NCI-H2196 (cell line): Measurements from ENCODE around the gene MYO16.

ENCODE experiments used
- DNase-seq: peaks from one replicate; lab custom pipeline; 2025; ENCODE audit not compliant: unreplicated experiment; lab: John Stamatoyannopoulos, UW

Gene MYO16

DNA sequence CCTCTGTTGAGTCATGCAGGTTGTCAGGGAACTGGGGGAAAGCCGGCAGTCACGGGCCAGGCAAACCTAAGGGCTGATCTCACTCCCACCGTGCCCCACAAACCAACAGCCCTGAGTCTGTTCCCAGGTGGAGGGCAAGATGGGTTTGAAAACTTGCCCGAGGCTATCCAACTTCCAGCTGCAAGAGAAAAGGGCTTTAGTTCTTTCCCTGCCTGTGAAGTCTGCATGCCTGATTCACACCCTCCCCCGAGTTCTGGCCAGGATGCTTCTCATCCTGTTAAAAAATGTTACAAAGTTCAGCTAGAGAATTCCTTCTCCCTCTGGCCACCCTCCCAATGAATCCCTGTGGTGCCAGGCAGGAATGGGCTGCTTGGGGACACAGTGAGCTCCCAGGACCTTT lies 33.1 kb downstream of the MYO16 start:
- DNase-seq, result no peak

DNA sequence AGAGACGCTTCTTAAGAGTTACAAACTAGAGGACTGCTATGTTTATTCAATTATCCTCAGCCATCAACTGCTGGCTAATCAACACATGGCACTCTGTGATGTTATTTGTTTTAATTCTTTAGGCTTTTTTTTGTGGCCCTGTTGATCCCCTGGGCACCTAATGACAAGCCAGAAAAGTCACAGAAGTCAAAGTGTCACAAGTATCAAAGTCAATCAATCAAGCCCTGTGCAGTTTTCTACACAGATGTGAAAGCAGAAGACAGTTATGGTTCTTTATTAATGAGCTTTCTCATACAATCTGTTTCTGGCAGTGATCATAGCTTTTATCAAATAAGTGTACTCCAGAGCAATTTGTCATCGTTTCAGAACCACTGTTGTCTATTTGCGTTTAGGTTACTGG lies 34.3 kb downstream of the MYO16 start:
- no peak for DNase-seq

DNA sequence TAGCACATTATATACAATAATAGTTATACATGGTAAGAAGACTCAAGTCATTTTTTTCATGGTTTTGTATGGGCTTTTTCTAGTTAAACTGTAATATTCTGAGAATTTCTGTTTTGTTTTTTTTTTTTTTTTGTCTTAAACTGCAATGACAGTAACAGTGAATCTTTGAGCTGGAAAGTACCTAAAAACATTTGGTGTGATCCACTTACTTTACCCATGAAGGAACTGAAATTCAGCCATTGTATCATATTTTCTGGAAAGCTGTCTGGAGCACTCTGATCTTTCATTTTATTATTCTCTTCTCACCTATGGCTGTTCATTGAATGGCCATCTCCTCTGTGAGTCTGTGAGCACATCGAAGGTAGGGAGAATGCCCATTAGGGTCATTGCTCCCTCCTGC lies 37.8 kb downstream of the MYO16 start:
- no peak for DNase-seq

DNA sequence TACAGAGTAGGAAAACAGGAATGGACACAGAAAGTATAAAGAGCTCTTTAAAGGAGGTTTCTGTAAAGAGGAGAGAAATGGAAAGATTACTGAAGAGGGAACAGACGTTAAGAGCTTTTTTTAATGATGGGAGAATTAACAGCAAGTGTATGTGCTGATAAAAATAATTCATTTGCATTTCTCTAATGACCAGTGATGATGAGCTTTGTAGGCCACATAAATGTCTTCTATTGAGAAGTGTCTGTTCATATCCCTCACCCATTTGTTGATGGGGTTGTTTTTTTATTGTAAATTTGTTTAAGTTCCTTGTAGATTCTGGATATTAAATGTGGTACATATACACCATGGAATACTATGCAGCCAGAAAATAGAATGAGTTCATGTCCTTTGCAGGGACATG lies 40.0 kb downstream of the MYO16 start:
- DNase-seq, result no peak

DNA sequence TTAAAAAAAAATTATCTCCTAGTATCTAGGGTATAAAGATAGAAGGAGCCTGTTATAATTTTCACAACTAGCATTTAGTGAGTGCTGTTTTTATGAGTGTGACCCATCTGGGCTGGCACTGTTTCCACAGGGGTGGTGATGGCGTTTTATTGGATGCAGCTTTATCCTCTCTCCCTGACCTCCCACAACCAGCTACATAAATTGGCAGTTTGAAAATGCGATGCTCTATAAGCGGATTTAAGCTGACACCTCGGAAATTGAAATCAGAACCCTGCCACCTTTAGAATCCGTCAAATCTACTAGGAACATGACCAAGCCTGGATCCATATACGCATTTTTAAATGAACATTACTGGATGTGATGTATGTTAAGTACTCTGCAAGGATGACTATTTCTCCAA lies 44.9 kb downstream of the MYO16 start:
- no peak for DNase-seq

DNA sequence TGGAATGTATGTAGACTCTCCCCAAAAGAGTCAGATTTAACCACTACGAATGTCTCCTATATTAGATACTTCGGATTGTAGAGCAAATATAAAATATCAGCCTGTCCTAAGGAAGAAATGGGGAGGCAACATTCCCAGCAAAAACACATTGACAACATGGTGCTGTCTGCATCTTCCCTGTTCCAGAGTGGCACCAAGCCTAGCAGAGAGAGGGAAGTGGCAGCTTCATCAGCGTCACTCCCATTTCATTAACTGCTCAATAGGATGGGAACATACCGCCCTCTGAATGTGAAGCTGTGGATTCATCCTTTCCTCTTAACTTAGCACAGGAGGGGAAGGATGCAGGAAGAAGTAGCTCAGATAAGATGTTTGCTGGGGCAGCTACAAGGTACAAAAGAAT lies 45.4 kb downstream of the MYO16 start:
- no peak for DNase-seq

DNA sequence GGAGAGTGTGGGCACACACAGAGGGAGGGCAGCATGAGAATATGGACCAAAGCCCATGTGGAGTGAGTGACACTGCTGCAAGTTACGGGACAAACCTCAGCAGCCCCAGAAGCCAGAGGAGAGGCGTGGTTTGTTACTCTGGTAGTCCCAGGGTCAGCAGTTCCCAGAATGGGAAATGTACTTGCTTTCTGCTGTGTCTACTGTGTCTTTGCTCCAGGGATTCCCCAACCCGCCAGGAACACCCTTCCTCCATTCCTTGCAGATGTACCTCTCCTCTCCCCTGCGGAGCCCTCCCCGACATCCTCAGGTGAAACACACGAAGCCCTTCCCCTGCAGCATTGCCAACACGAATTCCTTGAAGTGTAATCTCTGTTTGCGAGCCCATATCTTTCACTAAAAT lies 47.2 kb downstream of the MYO16 start:
- DNase-seq, result no peak

DNA sequence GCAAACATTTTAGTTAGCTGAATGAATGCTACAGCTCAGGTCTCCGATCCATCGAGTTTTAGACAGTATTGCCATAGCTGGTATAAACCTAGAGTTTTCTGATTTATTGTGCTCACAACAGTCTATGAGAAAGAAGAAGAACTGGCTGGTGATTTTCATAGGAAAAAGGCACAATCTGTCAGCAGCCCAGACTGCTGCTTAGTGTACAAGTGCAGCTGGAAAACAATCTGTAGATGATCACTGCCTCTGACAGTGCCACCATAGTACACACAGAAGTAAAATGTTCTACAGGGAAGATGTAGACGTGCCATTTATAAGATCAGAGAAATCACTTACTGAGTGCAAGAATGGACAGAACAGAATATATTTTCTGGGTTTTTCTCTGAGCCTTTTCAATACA lies 48.4 kb downstream of the MYO16 start:
- no peak for DNase-seq

DNA sequence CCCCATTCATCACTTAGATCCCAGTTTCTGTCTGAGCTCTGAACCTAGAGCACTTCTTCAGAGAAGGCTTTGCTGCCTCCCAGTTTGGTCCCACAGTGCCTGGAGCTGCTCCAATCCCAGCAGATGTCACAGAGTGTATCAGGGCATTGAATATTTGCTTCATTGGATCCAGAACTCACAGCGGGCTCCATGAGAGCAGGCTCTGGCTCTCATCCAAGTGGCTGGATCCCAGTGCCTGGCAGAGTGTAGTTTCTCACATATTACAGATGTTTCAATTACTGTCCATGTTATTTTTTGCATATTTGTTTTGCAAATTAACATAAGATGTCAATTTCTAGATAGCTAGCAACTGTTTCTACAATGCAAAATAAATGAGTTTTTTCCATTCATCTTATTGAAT lies 50.6 kb downstream of the MYO16 start:
- DNase-seq, result no peak

DNA sequence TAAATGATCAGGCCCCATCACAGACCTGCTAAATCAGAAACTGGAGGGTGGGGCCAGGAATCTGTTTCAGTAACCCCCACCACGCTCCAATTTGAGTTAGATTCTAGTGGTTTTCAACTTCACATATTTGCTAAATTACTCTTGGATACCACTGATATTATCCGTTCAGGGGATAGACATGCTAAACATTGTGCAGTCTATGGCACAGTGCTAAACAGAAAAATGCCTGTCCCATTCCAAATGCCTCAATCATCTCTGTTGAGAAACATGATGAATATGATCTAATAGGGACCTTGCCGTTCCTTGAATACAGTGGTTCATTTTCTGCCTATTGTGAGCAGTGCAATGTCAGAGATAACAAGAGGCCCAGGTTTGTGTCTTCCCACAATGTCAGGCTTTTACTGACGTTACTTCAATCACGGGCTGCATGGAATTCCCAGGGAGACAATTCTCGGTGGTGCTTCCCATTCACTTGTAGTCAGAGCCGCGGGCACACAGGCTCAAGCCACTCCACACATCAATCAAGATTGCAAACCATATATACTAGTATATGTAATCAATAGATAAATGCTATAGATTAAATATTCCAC lies 52.7 kb downstream of the MYO16 start:
- DNase-seq, result no peak

DNA sequence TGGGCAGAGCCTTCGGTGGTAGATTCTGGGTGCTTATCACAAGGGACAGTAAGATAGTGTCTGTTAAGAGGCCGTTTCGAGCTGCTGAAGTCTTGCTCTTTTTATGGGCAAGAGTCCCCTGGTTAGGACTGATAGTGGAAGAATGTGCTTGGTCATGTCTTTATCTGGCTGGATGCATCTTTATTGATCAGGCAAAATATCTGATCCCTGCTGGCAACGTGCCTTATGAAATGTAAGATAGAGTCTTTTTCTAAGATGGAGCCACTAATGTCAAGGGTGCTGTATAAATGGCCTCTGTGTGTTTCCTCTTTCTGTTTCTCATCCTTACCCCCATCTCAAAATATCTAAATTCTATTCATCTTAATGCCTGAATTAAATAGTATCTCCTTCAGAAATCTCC lies 53.3 kb downstream of the MYO16 start:
- DNase-seq, result no peak

DNA sequence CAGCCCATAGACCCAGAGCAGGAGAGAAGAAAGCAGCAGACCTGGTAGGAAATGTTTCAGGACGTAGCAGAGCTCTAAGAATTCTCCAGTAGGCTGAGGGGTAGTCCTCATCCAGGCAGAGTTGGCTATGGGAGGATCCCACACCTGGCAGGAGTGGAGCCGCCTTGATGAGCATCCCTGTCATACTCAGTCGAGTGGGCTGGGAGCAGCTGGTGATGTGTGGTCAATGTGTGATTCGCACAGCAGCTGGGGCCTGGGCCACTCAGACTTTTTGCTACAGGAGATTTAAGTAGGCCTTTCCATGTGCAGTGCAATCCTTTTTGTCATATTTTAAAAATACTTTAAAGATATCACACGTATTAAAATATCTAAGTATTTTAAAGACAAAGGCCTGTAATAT lies 56.6 kb downstream of the MYO16 start:
- no peak for DNase-seq

DNA sequence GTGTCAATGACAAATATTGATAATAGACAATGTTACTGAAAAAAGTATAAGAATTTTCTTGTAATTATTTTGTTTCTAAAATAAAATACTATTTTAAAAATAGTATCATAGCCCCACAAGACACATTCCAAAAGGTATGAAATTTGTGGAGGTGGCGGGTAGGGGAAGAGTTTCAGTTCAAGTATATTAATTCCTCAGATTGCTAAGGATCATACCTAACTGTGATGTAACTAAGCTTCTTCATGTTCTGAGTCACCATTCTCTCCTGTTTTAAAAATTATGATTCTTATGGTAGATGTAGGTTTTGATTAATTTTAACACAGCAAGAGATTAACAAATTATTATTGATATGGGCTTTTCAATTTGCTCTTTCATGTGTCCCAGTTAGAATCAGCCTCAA lies 61.3 kb downstream of the MYO16 start:
- DNase-seq, result no peak

DNA sequence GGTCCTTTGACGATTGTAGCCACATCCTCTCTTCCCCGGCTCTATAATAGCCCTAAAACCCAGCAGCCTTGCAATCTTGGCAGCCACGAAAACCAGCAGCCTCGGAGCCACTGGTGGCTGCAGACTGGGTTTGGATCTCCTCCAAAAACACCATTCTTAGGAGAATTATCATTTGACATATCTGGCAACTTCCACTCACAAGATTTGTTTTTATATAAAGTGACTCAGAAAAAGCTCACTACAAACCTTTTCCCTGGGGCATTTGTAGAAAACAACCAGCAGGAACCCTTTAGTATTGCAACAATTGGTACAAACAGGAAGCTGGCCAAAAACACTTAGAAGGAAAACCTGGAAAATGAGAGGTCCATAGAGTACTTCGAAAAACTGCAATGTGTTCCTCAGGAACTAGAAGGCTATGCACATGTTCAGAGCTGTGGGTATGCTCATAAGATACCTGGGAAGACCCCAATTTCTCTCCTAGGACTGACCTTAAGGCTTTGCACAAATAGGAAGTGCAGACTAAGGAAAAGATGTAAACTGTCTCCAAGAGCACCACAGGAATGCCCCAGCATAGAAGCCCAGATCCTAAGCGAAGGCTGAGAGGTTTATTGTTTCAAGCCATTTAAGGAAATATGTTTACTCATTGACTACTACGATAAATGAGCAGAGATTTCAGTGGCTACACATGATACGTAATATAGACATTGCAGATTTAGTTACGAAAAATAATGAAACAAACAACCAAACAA lies 71.2 kb downstream of the MYO16 start:
- DNase-seq, result no peak

DNA sequence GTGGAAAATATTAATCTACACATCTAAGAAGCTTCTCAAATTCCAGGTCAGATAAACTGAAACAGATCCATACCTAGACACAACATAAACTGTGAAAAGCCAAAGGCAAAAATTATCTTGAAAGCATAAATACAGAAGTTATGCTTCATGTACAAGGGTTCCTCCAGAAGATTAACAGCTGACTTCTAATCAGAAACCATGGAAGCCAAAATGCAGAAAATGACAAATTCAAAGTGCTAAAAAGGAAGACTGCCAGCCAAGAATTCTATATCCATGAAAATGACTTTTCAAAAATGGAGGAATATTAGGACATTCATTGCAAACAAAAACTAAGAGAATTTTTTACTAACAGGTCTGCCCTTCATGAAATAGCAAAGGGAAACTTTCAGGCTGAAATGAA lies 72.8 kb downstream of the MYO16 start:
- DNase-seq, result no peak

DNA sequence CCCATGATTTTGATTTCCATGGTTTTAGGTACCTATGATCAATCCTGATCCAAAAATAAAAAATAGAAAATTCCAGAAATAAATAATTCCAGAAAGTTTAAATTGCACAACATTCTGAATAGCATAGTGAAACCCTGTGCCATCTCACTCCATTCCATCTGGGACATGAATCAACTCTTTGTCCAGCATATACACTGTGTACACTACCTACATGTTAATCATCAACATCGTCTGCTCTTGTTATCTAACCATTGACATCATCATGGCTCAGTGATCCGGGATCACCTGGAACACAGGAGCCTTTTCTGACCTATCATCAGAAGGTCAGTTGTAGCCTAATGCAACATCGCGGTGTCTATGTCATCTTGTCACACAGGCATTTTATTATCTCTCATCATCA lies 75.6 kb downstream of the MYO16 start:
- no peak for DNase-seq

DNA sequence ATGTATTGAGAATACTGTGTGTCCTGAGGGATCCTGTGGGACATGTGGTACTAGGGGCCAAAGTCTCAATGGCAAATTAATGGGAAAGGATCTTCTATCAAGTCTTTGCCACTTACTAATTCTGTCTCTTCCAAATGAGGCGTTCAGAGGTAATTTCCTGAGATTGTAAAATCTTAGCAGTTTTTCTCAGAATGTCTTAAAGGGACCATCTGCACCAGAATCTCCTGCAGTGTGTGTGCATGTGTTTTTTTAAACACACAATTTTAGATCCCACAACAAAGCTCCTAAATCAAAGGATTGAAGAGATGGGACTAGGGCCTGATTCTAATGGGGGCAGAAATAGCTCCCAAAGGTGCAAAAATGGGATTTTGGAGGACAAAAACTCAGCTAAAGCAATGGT lies 78.2 kb downstream of the MYO16 start:
- no peak for DNase-seq

DNA sequence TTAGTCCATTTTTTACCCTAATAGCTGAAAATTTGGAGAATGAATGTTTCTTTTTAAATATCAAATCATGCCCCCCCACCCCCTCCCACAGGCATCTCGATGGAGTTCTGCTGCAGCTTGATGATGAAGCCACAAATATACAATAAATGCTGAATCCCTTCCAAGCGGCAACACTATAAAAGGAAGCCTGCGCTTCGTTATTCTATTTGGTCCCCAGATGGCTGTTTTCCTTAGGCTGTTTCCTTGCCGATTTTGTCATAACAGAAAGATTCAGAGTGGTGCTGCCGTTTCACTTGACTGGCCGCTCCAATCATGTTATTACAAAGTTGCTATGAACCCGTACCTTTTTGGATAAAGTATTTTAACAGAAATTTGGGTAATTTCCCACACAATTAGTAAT lies 79.5 kb downstream of the MYO16 start:
- no peak for DNase-seq

DNA sequence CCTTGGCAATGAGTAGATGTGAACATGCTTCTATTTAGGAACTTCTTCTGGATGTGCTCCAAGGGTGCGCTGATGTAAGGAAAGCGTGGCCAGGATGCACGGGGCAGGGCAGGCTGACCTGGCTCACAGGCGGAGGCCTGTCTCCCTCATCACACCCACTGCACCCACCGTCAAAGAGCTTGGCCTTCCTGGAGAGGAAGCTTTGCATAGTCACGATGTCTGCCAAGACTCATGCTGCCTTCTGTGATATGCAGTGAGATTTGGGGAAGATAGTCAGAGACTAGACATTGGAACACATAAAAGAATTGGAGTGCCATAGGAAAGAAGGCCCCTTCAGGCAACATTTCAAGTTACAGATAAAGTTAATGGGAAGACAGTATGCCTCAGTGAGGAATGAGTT lies 82.0 kb downstream of the MYO16 start:
- no peak for DNase-seq

DNA sequence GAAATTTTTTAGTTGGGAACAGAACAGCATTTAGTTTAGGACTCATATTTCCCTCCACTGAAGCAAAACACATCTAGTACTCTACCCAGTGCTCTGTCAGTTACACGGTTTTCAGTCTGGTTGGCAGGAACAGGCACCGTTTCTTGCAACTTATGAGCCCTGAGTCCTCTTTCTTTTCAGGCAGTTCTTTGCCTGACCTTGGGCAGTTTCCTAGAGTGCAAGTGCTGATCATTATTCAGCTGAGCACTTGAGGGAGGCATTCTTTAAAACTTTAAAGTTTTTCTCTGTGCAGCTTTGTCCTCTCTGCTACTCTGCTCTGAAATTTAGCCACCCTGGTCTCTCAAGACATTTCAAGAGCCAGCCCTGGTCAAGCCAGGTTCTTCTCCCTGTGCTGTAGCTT lies 96.1 kb downstream of the MYO16 start:
- DNase-seq, result no peak

DNA sequence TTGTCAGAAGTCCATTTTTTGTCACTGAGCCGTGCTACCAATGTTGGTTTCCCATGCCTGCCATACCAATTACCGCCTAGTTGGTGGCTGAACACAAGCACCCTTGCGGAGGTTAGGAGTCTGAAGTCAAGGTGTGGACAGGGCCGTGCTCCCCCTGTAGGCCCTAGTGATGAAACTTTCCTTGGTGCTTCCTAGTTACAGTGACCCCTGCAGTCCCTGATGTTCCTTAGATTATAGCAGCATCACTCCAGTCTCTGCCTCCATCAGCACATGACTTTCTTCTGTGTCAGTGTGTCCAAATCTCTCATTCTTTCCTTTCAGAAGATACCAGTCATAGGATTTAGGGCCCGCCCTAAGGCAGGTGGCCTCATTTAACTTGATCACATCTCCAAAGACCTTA lies 99.0 kb downstream of the MYO16 start:
- DNase-seq, result no peak

DNA sequence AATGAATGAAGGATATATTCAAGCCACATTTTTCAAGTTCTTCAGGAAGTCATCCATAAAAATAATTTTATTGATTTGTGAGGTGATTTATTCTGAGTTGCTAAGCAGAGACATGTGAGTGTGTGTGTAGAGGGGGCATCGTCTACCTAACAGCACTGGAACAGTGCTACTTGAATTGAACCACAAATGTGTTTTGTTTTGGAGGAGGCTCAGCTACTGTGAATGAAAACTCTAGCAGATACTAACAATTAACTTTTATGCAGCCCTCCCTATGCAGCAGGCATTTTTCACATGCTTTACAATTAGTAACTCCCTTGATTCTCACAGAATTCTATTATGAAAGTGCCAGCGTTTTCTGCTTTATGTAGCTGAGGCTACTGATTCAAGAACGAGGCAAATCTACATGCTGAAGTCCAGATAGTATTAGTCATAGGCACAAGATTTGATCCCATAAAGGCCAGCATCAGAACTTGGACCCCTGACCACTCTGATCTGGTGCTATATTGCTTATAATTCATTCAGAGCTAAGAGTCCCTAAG lies 103.7 kb downstream of the MYO16 start:
- DNase-seq, result no peak

DNA sequence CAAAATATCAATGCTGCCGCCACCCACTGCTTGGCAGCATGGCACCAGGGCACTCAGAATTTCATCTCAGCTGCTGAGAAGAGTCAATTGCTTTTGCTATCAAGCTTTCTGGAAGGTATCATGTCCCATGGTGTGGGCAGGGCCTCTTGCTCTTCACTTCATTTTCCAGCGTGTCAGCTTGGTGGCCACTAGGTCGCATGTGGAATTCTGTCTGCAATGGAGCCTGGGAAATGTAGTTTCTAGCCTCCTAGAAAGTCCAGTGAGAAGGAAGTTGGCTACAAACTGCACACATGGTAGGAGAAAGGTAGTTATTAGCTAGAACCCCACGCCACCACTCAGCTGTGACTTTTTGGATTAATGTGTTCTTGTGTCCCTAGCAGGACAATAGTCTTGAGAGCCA lies 105.3 kb downstream of the MYO16 start:
- no peak for DNase-seq
